Ishikawa (cell line): ENCODE results near the gene NCOA6.

Experiments
- CEBPB ChIP-seq: IDR thresholded peaks from 2 replicates; pipeline ENCODE4 v1.6.1; 2012
- CREB1 ChIP-seq: IDR thresholded peaks from 2 replicates; pipeline ENCODE4 v1.6.1; 2012; ENCODE audit warnings: low read depth
- EGR1 ChIP-seq: IDR thresholded peaks from 2 replicates; pipeline ENCODE4 v1.6.1; 2012
- EP300 ChIP-seq: IDR thresholded peaks from 2 replicates; pipeline ENCODE4 v1.6.1; 2012; ENCODE audit warnings: borderline replicate concordance
- FOXM1 ChIP-seq: IDR thresholded peaks from 2 replicates; pipeline ENCODE4 v1.6.1; 2012; ENCODE audit warnings: low read depth, borderline replicate concordance
- NFIC ChIP-seq: IDR thresholded peaks from 2 replicates; pipeline ENCODE4 v1.6.1; 2012
- RAD21 ChIP-seq: IDR thresholded peaks from 2 replicates; pipeline ENCODE4 v1.6.1; 2012; ENCODE audit warnings: low read depth
- TAF1 ChIP-seq: IDR thresholded peaks from 2 replicates; pipeline ENCODE4 v1.6.1; 2012; ENCODE audit warnings: low read depth, mild to moderate bottlenecking
- TCF12 ChIP-seq: IDR thresholded peaks from 2 replicates; pipeline ENCODE4 v1.6.1; 2012; ENCODE audit warnings: low read depth
- TEAD4 ChIP-seq: IDR thresholded peaks from 2 replicates; pipeline ENCODE4 v1.6.1; 2012
- YY1 ChIP-seq: IDR thresholded peaks from 2 replicates; pipeline ENCODE4 v1.6.1; 2012; ENCODE audit warnings: low read depth
- ZBTB7A ChIP-seq: IDR thresholded peaks from 2 replicates; pipeline ENCODE4 v1.6.1; 2012; ENCODE audit warnings: low read depth
- TF ChIP-seq, protein P1 (sequence below): IDR thresholded peaks from 2 replicates; pipeline ENCODE4 v1.6.1; 2012
- TF ChIP-seq, protein P2 (sequence below): IDR thresholded peaks from 2 replicates; pipeline ENCODE4 v1.6.1; 2012
- TF ChIP-seq, protein P3 (sequence below): IDR thresholded peaks from 2 replicates; pipeline ENCODE4 v1.6.1; 2012; ENCODE audit warnings: low read depth, mild to moderate bottlenecking

Gene NCOA6

GRCh38 chr20:34751453-34751852, 74.0 kb downstream of the NCOA6 start:
- no peak for TF ChIP-seq TAF1
- TF ChIP-seq ZBTB7A, result no peak
- TF ChIP-seq CREB1, result no peak

DNA sequence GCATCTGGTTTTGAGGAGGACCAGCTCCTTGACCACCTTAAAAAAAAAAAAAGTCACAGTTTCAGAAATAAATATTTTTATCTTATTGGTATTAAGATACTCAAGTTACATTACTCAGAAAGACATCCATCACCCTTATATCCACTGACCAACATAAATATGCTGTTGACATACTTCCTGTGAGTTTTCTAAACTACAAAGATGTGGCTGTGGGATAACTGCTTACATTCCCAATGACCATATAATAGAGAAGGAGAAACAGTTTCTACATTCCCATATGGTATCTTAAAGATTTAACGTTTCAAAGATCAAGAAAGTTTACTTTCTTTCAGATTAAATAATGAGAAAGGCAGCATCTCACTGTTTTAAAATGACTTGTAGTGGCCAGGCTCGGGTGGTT, 75.0 kb downstream of the NCOA6 start:
- TF ChIP-seq TAF1 (no peak), NFIC (no peak), EP300 (no peak), ZBTB7A (no peak), CEBPB (no peak), TCF12 (no peak), YY1 (no peak), CREB1 (no peak), FOXM1 (no peak), TEAD4 (no peak), EGR1 (no peak)
- TF ChIP-seq, protein P1, sequence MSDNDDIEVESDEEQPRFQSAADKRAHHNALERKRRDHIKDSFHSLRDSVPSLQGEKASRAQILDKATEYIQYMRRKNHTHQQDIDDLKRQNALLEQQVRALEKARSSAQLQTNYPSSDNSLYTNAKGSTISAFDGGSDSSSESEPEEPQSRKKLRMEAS, result no peak
- TF ChIP-seq, protein P2, sequence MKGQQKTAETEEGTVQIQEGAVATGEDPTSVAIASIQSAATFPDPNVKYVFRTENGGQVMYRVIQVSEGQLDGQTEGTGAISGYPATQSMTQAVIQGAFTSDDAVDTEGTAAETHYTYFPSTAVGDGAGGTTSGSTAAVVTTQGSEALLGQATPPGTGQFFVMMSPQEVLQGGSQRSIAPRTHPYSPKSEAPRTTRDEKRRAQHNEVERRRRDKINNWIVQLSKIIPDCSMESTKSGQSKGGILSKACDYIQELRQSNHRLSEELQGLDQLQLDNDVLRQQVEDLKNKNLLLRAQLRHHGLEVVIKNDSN, result no peak
- TF ChIP-seq, protein P3, sequence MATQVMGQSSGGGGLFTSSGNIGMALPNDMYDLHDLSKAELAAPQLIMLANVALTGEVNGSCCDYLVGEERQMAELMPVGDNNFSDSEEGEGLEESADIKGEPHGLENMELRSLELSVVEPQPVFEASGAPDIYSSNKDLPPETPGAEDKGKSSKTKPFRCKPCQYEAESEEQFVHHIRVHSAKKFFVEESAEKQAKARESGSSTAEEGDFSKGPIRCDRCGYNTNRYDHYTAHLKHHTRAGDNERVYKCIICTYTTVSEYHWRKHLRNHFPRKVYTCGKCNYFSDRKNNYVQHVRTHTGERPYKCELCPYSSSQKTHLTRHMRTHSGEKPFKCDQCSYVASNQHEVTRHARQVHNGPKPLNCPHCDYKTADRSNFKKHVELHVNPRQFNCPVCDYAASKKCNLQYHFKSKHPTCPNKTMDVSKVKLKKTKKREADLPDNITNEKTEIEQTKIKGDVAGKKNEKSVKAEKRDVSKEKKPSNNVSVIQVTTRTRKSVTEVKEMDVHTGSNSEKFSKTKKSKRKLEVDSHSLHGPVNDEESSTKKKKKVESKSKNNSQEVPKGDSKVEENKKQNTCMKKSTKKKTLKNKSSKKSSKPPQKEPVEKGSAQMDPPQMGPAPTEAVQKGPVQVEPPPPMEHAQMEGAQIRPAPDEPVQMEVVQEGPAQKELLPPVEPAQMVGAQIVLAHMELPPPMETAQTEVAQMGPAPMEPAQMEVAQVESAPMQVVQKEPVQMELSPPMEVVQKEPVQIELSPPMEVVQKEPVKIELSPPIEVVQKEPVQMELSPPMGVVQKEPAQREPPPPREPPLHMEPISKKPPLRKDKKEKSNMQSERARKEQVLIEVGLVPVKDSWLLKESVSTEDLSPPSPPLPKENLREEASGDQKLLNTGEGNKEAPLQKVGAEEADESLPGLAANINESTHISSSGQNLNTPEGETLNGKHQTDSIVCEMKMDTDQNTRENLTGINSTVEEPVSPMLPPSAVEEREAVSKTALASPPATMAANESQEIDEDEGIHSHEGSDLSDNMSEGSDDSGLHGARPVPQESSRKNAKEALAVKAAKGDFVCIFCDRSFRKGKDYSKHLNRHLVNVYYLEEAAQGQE, result no peak

DNA sequence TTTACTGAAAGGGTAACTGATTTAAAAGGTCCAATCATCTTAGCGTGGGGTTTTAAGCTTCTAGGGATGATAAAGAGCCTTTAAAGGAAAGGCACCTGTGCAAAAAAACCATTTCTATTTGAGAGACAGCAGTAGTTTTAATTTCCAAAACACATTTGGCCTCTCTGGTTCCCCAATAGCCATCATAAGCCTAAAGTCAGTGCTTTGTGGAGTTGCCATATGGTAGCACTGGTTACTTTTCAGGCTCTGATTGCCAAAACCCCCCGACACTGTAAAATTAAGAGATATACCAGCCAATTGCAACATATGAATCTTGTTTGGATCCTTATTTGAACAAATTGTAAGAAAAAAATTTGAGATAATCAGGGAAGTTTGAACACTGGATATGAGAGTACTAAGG, 76.7 kb downstream of the NCOA6 start:
- TF ChIP-seq RAD21 (no peak), FOXM1 (no peak), CREB1 (no peak), TEAD4 (no peak)
- TF ChIP-seq, protein P2, result no peak
- TF ChIP-seq, protein P1, result no peak

GRCh38 chr20:34747479-34747878, 78.0 kb downstream of the NCOA6 start:
- no peak for TF ChIP-seq CREB1
- no peak for TF ChIP-seq TCF12
- no peak for TF ChIP-seq CEBPB
- TF ChIP-seq, protein P1, result no peak
- TF ChIP-seq RAD21, result no peak
- no peak for TF ChIP-seq EGR1
- no peak for TF ChIP-seq TAF1
- TF ChIP-seq, protein P2, result no peak
- no peak for TF ChIP-seq EP300
- TF ChIP-seq TEAD4, result no peak
- TF ChIP-seq, protein P3, result no peak
- TF ChIP-seq YY1, result no peak
- TF ChIP-seq ZBTB7A, result no peak
- TF ChIP-seq NFIC, result no peak
- no peak for TF ChIP-seq FOXM1

- TF ChIP-seq RAD21 (no peak), EP300 (no peak), CEBPB (no peak), CREB1 (no peak), EGR1 (no peak), TEAD4 (no peak), NFIC (no peak), TCF12 (no peak), FOXM1 (no peak), YY1 (no peak), ZBTB7A (no peak), TAF1 (no peak)
- TF ChIP-seq, protein P3, result no peak
- TF ChIP-seq, protein P2, result no peak
- TF ChIP-seq, protein P1, result no peak
Measured at GRCh38 chr20:34746674-34747073, 78.8 kb downstream of the NCOA6 start.
